OCI-LY7 (cell line): Measurements from ENCODE around the gene WTAP.

Source experiments
- EZH2phosphoT487 ChIP-seq: fragments of 200-600 bp; sonication (generic); IDR thresholded peaks from 2 replicates; pipeline ENCODE4 v1.6.1; 2018; ENCODE audit warnings: low read depth, borderline replicate concordance, mild to moderate bottlenecking, mixed run types, antibody characterized with exemption, low read length, moderate library complexity, mixed read lengths
- TF ChIP-seq, protein P1 (sequence below): fragments of 200-600 bp; sonication (generic); conservative IDR thresholded peaks from 2 replicates; pipeline ENCODE4 v1.5.1; 2014; ENCODE audit warnings: mild to moderate bottlenecking, antibody characterized with exemption, low read length, moderate library complexity, mixed read lengths

DNA sequence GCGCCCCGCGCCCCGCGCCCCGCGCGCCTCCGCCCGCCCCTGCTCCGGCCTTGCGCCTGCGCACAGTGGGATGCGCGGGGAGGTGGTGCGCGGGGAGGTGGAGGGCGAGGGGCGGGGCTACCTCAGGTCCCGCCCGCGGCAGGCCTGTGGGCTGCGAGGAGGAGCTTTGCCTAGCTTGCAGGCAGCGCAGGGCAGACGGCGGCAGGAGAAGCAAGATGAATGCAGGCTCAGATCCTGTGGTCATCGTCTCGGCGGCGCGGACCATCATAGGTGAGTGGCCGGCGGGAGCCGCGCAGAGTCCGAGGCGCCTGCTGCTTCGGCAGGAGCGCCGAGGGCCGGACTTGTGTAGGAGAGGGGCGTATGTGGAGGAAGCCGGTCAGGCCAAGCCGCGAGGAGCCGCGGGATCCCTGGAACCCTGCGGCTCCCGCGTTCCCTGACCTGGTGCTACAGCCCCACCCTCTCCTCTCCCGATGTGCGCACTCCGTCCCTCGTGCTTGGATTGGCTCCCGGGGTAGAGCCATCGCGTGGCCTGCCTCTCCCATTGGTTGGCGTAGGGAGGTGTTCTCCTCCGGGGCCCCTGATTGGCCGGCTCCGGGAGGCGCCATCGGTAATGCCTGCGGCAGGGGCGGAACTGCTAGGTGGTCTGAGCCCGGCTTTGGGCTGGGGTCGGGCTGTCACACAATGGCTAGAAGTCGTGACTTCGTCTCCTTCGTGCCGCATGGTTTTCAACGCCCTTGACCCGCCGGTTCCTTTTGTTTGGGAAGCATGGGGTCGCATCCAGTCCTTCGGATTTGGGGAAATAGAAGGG, 34.8 kb downstream of the WTAP start, which contains the start of gene ACAT2:
- no peak for TF ChIP-seq EZH2phosphoT487
- TF ChIP-seq, protein P1, sequence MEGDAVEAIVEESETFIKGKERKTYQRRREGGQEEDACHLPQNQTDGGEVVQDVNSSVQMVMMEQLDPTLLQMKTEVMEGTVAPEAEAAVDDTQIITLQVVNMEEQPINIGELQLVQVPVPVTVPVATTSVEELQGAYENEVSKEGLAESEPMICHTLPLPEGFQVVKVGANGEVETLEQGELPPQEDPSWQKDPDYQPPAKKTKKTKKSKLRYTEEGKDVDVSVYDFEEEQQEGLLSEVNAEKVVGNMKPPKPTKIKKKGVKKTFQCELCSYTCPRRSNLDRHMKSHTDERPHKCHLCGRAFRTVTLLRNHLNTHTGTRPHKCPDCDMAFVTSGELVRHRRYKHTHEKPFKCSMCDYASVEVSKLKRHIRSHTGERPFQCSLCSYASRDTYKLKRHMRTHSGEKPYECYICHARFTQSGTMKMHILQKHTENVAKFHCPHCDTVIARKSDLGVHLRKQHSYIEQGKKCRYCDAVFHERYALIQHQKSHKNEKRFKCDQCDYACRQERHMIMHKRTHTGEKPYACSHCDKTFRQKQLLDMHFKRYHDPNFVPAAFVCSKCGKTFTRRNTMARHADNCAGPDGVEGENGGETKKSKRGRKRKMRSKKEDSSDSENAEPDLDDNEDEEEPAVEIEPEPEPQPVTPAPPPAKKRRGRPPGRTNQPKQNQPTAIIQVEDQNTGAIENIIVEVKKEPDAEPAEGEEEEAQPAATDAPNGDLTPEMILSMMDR, result no peak
